Measurements from ENCODE around the gene LIN37. TPM values are rescaled to one million over a fixed set of nuclear protein-coding genes. Genes with fewer than 3 reads are reported as not detected.

The LIN37 gene
- total and polyA plus RNA-seq, 9 of the 15 experiments (the other 6 are each of a cell fraction or from before 2014, with no cell fraction given), result 1.2 to 12.5 (median 8.6) TPM

DNA sequence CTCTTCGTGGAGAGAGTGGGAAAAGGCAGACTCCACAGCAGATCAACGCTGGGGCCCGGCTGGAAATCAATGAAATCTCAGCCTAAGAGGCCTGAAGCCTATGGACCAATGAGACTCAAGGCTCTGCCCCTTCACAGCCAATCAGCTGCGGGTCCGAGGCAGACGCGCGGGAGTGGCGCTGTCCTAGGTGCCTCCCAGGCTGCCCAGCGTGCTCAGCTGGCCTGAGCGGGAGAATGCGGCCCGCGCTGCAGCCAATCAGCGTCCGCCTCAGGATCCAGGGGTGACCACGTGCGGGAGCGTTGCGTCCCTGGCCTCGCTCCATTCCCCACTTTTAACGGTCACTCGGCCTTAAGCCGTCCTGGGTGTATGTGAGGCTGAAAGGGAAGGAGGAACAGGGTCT lies 44.2 kb upstream of the LIN37 start, which contains the start of gene ZBTB32 (continued):
- TF ChIP-seq, protein P1, sequence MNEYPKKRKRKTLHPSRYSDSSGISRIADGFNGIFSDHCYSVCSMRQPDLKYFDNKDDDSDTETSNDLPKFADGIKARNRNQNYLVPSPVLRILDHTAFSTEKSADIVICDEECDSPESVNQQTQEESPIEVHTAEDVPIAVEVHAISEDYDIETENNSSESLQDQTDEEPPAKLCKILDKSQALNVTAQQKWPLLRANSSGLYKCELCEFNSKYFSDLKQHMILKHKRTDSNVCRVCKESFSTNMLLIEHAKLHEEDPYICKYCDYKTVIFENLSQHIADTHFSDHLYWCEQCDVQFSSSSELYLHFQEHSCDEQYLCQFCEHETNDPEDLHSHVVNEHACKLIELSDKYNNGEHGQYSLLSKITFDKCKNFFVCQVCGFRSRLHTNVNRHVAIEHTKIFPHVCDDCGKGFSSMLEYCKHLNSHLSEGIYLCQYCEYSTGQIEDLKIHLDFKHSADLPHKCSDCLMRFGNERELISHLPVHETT (CRISPR knock-in tag; conservative IDR thresholded peaks at IDR 0.05 in 1 of 2, IDR thresholded peaks at IDR 0.05 in 1 of 2), result no peak
- TF ChIP-seq NCOA4 (IDR thresholded peaks at IDR 0.05; ENCODE audit: partially characterized antibody), result no peak
- TF ChIP-seq HDAC1 (IDR thresholded peaks at IDR 0.05), result peak in 1 of 2 experiments; percentile 91; a peak in 2 of 4 replicates
- TF ChIP-seq NFE2L1 (tag; IDR thresholded peaks at IDR 0.05; ENCODE audit: borderline replicate concordance, low read depth), result no peak
- no peak for TF ChIP-seq ZNF717 (CRISPR knock-in tag; IDR thresholded peaks at IDR 0.05)
- no peak for TF ChIP-seq SETDB1 (IDR thresholded peaks at IDR 0.05; ENCODE audit: low read length)
- TF ChIP-seq NCOR1 (IDR thresholded peaks at IDR 0.05), result no peak
- no peak for TF ChIP-seq HLTF (IDR thresholded peaks at IDR 0.05)
- TF ChIP-seq, protein P2, sequence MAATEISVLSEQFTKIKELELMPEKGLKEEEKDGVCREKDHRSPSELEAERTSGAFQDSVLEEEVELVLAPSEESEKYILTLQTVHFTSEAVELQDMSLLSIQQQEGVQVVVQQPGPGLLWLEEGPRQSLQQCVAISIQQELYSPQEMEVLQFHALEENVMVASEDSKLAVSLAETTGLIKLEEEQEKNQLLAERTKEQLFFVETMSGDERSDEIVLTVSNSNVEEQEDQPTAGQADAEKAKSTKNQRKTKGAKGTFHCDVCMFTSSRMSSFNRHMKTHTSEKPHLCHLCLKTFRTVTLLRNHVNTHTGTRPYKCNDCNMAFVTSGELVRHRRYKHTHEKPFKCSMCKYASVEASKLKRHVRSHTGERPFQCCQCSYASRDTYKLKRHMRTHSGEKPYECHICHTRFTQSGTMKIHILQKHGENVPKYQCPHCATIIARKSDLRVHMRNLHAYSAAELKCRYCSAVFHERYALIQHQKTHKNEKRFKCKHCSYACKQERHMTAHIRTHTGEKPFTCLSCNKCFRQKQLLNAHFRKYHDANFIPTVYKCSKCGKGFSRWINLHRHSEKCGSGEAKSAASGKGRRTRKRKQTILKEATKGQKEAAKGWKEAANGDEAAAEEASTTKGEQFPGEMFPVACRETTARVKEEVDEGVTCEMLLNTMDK (IDR thresholded peaks at IDR 0.05; ENCODE audit: borderline replicate concordance, insufficient read depth, low read depth, low read length, poor library complexity, severe bottlenecking), result no peak
- no peak for TF ChIP-seq ZNF165 (CRISPR knock-in tag; IDR thresholded peaks at IDR 0.05; ENCODE audit: borderline replicate concordance)
- TF ChIP-seq KLF13 (tag; IDR thresholded peaks at IDR 0.05; ENCODE audit: borderline replicate concordance, low read depth), result no peak
- no peak for TF ChIP-seq ZNF766 (CRISPR knock-in tag; conservative IDR thresholded peaks at IDR 0.05)
- TF ChIP-seq ZBTB7A (IDR thresholded peaks at IDR 0.05; ENCODE audit: borderline replicate concordance, control insufficient read depth, low read depth, low read length), result no peak
- TF ChIP-seq HDAC2 (IDR thresholded peaks at IDR 0.05), result peak; percentile 97
- 0 out of 2 replicates have a peak, but pooled peaks have one; percentile 61 for TF ChIP-seq E2F4 (CRISPR knock-in tag; IDR thresholded peaks at IDR 0.05; ENCODE audit: low read depth)
- TF ChIP-seq HNRNPUL1 (IDR thresholded peaks at IDR 0.05; ENCODE audit: low read length), result no peak
- TF ChIP-seq FOXA3 (CRISPR knock-in tag; conservative IDR thresholded peaks at IDR 0.05 in 1 of 2, IDR thresholded peaks at IDR 0.05 in 1 of 2), result peak in 1 of 2 experiments; percentile 58; a peak in 2 of 4 replicates
- TF ChIP-seq, protein P3, sequence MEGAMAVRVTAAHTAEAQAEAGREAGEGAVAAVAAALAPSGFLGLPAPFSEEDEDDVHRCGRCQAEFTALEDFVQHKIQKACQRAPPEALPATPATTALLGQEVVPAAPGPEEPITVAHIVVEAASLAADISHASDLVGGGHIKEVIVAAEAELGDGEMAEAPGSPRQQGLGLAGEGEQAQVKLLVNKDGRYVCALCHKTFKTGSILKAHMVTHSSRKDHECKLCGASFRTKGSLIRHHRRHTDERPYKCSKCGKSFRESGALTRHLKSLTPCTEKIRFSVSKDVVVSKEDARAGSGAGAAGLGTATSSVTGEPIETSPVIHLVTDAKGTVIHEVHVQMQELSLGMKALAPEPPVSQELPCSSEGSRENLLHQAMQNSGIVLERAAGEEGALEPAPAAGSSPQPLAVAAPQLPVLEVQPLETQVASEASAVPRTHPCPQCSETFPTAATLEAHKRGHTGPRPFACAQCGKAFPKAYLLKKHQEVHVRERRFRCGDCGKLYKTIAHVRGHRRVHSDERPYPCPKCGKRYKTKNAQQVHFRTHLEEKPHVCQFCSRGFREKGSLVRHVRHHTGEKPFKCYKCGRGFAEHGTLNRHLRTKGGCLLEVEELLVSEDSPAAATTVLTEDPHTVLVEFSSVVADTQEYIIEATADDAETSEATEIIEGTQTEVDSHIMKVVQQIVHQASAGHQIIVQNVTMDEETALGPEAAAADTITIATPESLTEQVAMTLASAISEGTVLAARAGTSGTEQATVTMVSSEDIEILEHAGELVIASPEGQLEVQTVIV (CRISPR knock-in tag; IDR thresholded peaks at IDR 0.05; ENCODE audit: borderline replicate concordance), result no peak
- TF ChIP-seq ZNF584 (CRISPR knock-in tag; IDR thresholded peaks at IDR 0.05; ENCODE audit: low read depth), result no peak
- TF ChIP-seq ZNF146 (CRISPR knock-in tag; IDR thresholded peaks at IDR 0.05; ENCODE audit: unreplicated experiment), result no peak
- TF ChIP-seq SMAD3 (CRISPR knock-in tag; conservative IDR thresholded peaks at IDR 0.05), result no peak
- TF ChIP-seq CBFB (CRISPR knock-in tag; IDR thresholded peaks at IDR 0.05), result 0 out of 2 replicates have a peak, but pooled peaks have one; percentile 40

Data from K562 (cell line).